RWPE1 (cell line): ENCODE measurements around the gene INPP5A.

Source experiments
- CTCF ChIA-PET: fragments of 350-600 bp; sonication (Branson Sonifier 250); formaldehyde crosslinking; extraction: SDS; loops from one replicate; lab custom pipeline; 2021; lab: Yijun Ruan, JAX
- POLR2A ChIA-PET: fragments of 400-600 bp; formaldehyde crosslinking; extraction: SDS; loops from one replicate; lab custom pipeline; 2020; ENCODE audit warnings: antibody characterized with exemption; ENCODE audit not compliant: low non-redundant PET; lab: Yijun Ruan, JAX
- DNase-seq: peaks from one replicate; pipeline ENCODE4 v3.0.0; 2012; ENCODE audit warnings: low spot score
- H3K27ac ChIP-seq: fragments of 450-650 bp; 2 replicates; pipeline ENCODE4 v1.5.1; 2017
- CTCF ChIP-seq: fragments of 450-650 bp; conservative IDR thresholded peaks from 2 replicates; pipeline ENCODE4 v1.5.1; 2017; ENCODE audit warnings: low read depth, mild to moderate bottlenecking

INPP5A gene

DNA sequence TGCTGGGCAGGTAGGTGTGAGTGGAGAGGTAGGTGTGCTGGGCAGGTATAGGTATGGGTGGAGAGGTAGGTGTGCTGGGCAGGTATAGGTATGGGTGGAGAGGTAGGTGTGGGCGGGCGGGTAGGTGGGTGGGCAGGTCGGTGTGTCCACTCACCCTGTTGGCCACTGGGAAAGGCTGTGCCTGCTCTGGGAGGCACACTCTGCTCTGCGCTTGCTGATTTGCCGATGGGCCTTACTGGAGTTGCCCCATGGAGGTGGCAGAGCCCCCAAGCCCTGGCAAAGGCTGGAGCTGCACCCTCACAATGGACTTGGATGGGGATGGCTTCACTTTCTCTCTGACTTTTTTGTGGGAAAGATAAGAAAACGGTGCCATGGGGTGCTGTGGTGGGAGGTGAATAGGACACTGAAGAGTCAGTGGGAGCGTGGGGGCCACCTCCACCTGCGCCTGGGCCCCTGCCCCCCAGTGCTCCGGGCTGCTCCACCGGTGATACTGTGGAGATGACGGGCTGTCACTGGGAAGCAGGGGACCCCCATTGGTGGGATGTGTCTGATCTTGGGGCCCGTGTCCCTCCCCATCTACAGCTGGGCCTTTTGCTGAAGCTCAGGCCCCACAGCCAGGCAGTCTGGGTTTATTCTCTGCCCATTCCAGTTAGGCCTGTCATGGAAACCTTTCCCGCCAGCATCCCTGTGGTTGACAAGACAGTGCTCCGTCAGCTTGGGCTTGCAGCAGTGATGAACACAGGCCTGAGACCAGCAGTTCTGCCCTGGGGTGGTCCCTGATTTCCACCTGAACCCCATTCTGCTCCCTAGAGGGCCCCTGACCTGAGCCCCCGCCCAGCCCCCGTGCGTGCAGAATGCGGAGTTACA, 173.4 kb downstream of the INPP5A start:
- H3K27ac ChIP-seq, result no peak overlapping the region
- POLR2A ChIA-PET, result no interaction called here
- no peak for DNase-seq
- CTCF ChIA-PET, result no interaction called here
- no peak for TF ChIP-seq CTCF

DNA sequence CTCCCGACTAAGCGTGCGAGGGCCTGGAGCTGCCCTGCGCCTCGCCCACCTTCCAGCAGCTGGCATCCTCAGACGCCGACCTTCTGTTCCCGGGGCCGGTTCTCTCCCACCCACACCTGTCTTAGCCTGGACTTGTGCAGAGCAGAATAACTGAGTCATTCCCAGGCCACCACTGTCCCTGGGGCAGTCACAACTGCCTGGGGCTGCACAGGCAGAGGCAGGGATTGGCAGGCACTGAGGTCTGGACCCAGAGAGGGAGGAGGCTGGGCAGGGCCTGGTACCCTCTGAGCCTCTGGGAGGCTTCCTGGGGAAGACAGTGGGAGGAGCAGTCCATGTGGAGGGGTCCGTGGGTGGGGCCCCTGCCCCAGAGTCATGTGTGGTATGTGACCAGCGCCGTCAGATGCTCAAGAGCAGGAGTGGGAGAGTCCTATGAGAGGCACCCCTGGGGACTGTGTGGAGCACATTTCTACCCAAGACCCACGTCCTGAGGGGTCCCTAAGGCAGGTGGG, 174.1 kb downstream of the INPP5A start:
- no peak overlapping the region for H3K27ac ChIP-seq
- ChIA-PET CTCF (no interaction called here), POLR2A (no interaction called here)
- TF ChIP-seq CTCF, result no peak
- DNase-seq, result no peak

GRCh38 chr10:132712291-132712690, 174.7 kb downstream of the INPP5A start:
- ChIA-PET CTCF (no interaction called here), POLR2A (no interaction called here)
- TF ChIP-seq CTCF, result no peak
- no peak for DNase-seq
- H3K27ac ChIP-seq, result no peak overlapping the region

- TF ChIP-seq CTCF, result no peak
- H3K27ac ChIP-seq, result no peak overlapping the region
- POLR2A ChIA-PET, result no interaction called here
- no peak for DNase-seq
- CTCF ChIA-PET, result no interaction called here
Measured at GRCh38 chr10:132712743-132713142, 175.2 kb downstream of the INPP5A start.

DNA sequence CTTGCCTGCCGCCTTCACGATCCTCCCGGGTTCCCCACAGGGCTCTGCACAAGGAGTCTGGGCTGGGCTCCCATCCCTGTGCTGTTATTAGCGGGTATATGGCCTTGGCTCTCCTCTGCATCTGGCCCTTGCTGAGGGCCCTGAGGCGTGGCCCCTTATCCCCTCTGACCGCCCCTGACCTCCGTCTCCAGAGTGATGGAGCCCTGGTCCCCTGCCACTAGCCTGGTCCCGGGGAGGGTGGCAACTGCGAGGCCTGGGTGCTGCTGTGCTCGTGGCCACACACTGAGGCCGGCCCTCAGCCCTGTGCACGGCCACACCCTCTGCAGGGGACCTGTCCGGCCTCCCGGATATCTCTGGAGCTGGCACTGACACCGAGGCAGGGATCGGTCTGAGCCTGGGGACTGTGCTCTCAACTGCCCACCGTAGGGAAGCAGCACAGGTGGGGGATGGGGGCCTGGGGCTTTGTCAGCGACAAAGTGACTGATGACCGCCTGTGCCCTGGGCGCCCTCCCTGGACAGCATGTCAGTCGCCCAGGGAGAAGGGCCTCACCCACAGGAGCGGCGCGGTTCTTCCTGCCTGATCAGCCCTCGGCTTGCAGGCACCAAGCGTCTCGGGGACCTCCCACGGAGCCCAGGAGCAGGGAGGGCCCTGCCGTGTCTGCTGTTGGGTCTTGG, 176.0 kb downstream of the INPP5A start:
- CTCF ChIA-PET, result no interaction called here
- no peak for TF ChIP-seq CTCF
- POLR2A ChIA-PET, result no interaction called here

DNA sequence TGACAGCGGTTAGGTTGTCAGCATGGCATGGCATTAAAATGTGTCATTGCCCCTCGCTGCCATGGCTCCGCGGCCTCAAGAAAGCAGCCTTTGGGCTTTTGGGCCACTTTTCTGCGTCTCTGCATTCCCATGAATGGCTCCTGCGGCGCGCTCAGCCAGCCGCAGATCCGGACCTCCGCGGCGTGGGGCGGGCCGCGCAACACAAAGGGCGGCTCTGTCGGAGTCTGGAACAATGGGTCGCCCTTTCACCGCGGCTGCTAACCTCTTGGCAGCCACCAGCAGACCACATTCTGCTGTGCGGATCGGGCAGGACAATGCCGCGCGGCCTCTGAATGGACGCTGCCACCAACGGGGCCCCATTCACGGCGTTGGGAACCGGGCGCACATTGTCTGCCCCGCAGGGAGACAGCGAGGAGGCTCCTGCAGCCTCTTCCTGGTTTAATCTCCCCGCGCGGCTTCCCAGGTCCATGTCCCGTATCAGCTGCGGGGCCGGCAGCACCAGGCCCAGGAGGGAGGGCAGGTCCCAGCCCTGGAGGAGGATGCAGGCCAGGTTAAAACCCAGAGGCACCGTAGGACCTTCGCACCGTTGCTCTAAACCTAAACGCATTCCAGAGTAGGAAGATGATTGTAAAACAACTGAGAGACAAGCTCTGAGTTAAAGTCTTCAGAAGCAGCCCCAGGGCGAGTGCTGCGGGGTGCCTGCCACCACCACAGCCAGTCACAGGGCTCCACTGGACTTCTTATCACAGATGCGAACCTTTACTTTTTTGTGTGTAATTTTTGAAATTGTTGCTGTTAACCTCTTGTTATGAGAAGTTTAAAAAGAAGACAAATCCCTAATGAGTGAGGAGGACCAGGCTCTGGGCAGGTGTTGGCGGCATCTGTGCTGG, 176.8 kb downstream of the INPP5A start:
- H3K27ac ChIP-seq, result no peak overlapping the region
- DNase-seq, result no peak
- no peak for TF ChIP-seq CTCF
- POLR2A ChIA-PET, result no interaction called here
- CTCF ChIA-PET, result no interaction called here

More for the DNA sequence above, 176.0 kb downstream of the INPP5A start:
- DNase-seq, result no peak
- no peak overlapping the region for H3K27ac ChIP-seq
